HG03159 (cell line): ENCODE data around the gene OR5AC2.

Experiments
- ATAC-seq: cut with Tn5 transposase; IDR thresholded peaks from one replicate; pipeline ENCODE4 v1.9.1; 2021; ENCODE audit warnings: mild to moderate bottlenecking, moderate library complexity; ENCODE audit not compliant: unreplicated experiment

Gene OR5AC2

GRCh38 chr3:98136631-98137030 is 49.7 kb downstream of the OR5AC2 start:
- no peak for ATAC-seq
